GM18508 (cell line): ENCODE data around the gene OASL.
"Not testable (repeated sequence)": the region's sequence is repeated elsewhere in the genome, so short reads cannot be mapped to it uniquely, and the experiment has no call there.

ENCODE experiments used
- ATAC-seq: cut with Tn5 transposase; IDR thresholded peaks from one replicate; pipeline ENCODE4 v1.9.1; 2021; ENCODE audit warnings: moderate number of reproducible peaks; ENCODE audit not compliant: insufficient read depth, unreplicated experiment

The OASL gene

GRCh38 chr12:121060149-121061001 is 21.3 kb upstream of the OASL start:
- ATAC-seq, result peak; percentile 66

- no peak for ATAC-seq
These were observed 20.2 kb upstream of the OASL start for GRCh38 chr12:121059031-121059898.

GRCh38 chr12:121057794-121058193 is 18.7 kb upstream of the OASL start:
- ATAC-seq, result no peak

GRCh38 chr12:121053706-121054105 is 14.7 kb upstream of the OASL start:
- ATAC-seq, result no peak

- ATAC-seq, result no peak
These were observed 11.7 kb upstream of the OASL start for GRCh38 chr12:121050725-121051124.

GRCh38 chr12:121048442-121048841 is 9.4 kb upstream of the OASL start:
- no peak for ATAC-seq

- not testable (repeated sequence) for ATAC-seq
These were observed 8.4 kb upstream of the OASL start for GRCh38 chr12:121047400-121047799.

GRCh38 chr12:121043067-121043466 is 4.0 kb upstream of the OASL start:
- ATAC-seq, result no peak

- no peak for ATAC-seq
These were observed 2.2 kb downstream of the OASL start for GRCh38 chr12:121036810-121037326.

- ATAC-seq, result no peak
These were observed 4.3 kb downstream of the OASL start for GRCh38 chr12:121034616-121035305.

- ATAC-seq, result no peak
These were observed 5.3 kb downstream of the OASL start for GRCh38 chr12:121033625-121034349.

- ATAC-seq, result no peak
These were observed 8.4 kb downstream of the OASL start for GRCh38 chr12:121030576-121031212.

- ATAC-seq, result no peak
These were observed 12.6 kb downstream of the OASL start for GRCh38 chr12:121026274-121027045.

- ATAC-seq, result no peak
These were observed 13.4 kb downstream of the OASL start for GRCh38 chr12:121025442-121026226.

- no peak for ATAC-seq
These were observed 15.2 kb downstream of the OASL start for GRCh38 chr12:121023799-121024198.

- no peak for ATAC-seq
These were observed 16.3 kb downstream of the OASL start for GRCh38 chr12:121022713-121023112.

- no peak for ATAC-seq
These were observed 17.3 kb downstream of the OASL start for GRCh38 chr12:121021754-121022153.
